ENCODE data around the gene RFPL3.

DNA sequence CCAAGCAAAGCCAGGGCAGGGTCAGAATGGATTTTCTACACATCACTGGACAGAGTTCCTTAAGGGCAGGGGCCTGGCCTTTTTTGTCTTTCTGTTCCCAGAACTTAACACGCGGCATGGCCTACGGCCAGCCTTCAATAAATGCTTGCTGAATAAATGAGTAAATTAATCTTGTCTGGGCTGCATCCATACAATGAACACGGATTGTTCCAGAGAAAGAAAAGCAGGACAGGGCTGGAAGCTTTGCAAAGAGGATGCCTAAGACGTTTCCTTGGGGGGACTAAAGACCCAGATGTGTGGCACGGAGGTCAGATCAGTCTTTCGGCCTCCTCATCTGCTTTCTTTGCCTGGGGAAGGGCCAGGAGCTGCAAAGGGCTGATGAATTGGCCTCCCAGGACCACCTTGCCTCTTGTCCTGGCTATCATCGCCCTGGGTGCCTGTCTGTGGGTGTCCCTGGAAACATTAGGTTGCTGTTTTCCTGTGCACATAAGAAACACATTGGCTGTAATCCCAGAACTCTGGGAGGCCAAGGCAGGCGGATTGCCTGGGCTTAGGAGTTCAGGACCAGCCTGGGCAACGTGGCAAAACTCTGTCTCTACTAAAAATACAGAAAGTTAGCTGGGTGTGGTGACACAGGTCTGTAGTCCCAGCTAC, 20.8 kb upstream of the RFPL3 start:
- no peak for TF ChIP-seq CTCF (IDR thresholded peaks at IDR 0.05)
- TF ChIP-seq POLR2A (IDR thresholded peaks at IDR 0.05): no peak

All from Peyer's patch (tissue), 4 donors.